K562 (cell line): ENCODE results near the gene FRAT1. TPM values are rescaled to one million over a fixed set of nuclear protein-coding genes. Genes with fewer than 3 reads are reported as not detected.

Experiments
- PHF8 ChIP-seq: fragments of 200-600 bp; sonication (generic); IDR thresholded peaks from 2 replicates; pipeline ENCODE4 v1.6.1; 2012; ENCODE audit warnings: mixed run types, mild to moderate bottlenecking, inconsistent platforms, low read length, moderate library complexity, borderline replicate concordance
- ZBTB8A ChIP-seq: fragments of 450-650 bp; IDR thresholded peaks from 2 replicates; pipeline ENCODE4 v1.6.1; 2018; ENCODE audit warnings: mild to moderate bottlenecking, moderate library complexity; ENCODE audit not compliant: partially characterized antibody
- polyA plus RNA-seq, 8 experiments: library from polyadenylated mRNA; depleted of rRNA in 4 of 8; stranded (reverse) in 5 of 8; unstranded in 3 of 8; fragments of >200 nt; fragmentation: Nextera tagmentation in 2 of 8; fragmentation: Illumina TruSeq in 1 of 8; extraction: Ambion mirVana in 2 of 8; extraction: Trizol in 1 of 8; gene quantifications; 2 replicates each; pipeline versions ENCODE4 v1.2.1 to v1.2.3, GENCODE V29; 2011 to 2014; ENCODE audit warnings: inconsistent platforms in 1 of 8, missing spikeins in 1 of 8
- total RNA-seq, 7 experiments: library from RNA; depleted of rRNA in 6 of 7; stranded (reverse); fragments of >200 nt in 6 of 7; fragmentation: Illumina TruSeq in 2 of 7; extraction: Trizol in 2 of 7; gene quantifications; 2 replicates each; pipeline versions ENCODE4 v1.2.1 to v1.2.3, GENCODE V29; 2011 to 2021; ENCODE audit warnings: low replicate concordance in 1 of 7
- TF ChIP-seq, protein P1 (sequence below): IDR thresholded peaks from 2 replicates; pipeline ENCODE4 v1.6.1; 2016; ENCODE audit warnings: missing genetic modification characterization, missing compliant biosample characterization
- TF ChIP-seq, protein P2 (sequence below): fragments of 450-650 bp; IDR thresholded peaks from 2 replicates; pipeline ENCODE4 v1.6.1; 2016; ENCODE audit warnings: borderline replicate concordance
- TF ChIP-seq, protein P3 (sequence below): fragments of 450-650 bp; IDR thresholded peaks from 2 replicates; pipeline ENCODE4 v1.6.1; 2016

The FRAT1 gene
- total and polyA plus RNA-seq, 9 of the 15 experiments (the other 6 are each of a cell fraction or from before 2014, with no cell fraction given), result 0.11 to 4.6 (median 1.4) TPM

DNA sequence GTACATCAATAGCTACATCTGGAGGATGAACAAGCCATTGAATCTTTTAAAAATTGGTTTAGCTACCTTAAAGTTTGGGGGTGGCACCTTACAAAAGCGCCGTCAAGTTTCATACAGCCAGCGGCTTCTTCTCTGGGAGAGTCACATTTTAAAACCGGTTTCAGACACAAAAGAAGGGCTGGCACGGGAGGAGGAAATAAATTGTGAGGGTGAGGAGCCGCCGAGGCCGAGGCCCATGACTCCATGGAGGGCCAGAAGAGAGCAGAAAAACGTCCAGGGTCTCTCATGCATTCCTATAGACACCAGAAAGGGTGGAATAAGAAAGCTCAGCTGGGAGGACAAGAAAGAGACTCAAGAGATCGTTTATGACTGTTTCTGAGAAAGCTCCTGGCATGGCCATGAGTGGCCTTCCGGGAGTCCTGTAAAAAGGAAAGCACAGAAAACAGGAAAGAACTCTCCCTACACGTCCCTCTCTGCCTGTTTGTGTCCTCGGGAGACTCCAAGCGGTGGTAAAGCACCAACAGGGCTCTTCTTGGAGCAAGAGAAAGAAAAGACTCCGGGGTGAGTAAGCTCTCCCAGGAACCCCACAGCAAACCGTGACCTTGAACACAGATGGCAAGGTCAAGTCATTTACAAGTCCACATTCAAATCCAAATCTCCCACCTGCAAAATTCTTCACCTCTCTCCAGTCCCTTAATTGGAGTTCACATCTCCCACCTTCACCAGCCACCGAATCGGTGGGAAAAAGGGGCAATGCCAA, 13.7 kb downstream of the FRAT1 start (continued):
- TF ChIP-seq, protein P1, sequence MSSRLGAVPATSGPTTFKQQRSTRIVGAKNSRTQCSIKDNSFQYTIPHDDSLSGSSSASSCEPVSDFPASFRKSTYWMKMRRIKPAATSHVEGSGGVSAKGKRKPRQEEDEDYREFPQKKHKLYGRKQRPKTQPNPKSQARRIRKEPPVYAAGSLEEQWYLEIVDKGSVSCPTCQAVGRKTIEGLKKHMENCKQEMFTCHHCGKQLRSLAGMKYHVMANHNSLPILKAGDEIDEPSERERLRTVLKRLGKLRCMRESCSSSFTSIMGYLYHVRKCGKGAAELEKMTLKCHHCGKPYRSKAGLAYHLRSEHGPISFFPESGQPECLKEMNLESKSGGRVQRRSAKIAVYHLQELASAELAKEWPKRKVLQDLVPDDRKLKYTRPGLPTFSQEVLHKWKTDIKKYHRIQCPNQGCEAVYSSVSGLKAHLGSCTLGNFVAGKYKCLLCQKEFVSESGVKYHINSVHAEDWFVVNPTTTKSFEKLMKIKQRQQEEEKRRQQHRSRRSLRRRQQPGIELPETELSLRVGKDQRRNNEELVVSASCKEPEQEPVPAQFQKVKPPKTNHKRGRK (tag), result no peak
- no peak; the same call in 1 of the 2 replicates for TF ChIP-seq PHF8
- TF ChIP-seq, protein P2, sequence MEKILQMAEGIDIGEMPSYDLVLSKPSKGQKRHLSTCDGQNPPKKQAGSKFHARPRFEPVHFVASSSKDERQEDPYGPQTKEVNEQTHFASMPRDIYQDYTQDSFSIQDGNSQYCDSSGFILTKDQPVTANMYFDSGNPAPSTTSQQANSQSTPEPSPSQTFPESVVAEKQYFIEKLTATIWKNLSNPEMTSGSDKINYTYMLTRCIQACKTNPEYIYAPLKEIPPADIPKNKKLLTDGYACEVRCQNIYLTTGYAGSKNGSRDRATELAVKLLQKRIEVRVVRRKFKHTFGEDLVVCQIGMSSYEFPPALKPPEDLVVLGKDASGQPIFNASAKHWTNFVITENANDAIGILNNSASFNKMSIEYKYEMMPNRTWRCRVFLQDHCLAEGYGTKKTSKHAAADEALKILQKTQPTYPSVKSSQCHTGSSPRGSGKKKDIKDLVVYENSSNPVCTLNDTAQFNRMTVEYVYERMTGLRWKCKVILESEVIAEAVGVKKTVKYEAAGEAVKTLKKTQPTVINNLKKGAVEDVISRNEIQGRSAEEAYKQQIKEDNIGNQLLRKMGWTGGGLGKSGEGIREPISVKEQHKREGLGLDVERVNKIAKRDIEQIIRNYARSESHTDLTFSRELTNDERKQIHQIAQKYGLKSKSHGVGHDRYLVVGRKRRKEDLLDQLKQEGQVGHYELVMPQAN, result no peak
- TF ChIP-seq, protein P3, sequence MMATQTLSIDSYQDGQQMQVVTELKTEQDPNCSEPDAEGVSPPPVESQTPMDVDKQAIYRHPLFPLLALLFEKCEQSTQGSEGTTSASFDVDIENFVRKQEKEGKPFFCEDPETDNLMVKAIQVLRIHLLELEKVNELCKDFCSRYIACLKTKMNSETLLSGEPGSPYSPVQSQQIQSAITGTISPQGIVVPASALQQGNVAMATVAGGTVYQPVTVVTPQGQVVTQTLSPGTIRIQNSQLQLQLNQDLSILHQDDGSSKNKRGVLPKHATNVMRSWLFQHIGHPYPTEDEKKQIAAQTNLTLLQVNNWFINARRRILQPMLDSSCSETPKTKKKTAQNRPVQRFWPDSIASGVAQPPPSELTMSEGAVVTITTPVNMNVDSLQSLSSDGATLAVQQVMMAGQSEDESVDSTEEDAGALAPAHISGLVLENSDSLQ, result no peak
- TF ChIP-seq ZBTB8A, result no peak
